Mesothelial cell of epicardium (in vitro differentiated cells): ENCODE results near the gene DNAJC15. TPM values are rescaled to one million over a fixed set of nuclear protein-coding genes. Genes with fewer than 3 reads are reported as not detected.

ENCODE experiments used
- DNase-seq, 2 experiments: peaks; one replicate each; pipeline ENCODE4 v3.0.0; 2021; ENCODE audit warnings: low spot score in 2 of 2; ENCODE audit not compliant: unreplicated experiment in 2 of 2
- H3K27ac Mint-ChIP-seq: 2 replicates; pipeline ENCODE4 v1.8.0; 2021; ENCODE audit warnings: mixed read lengths
- H3K27me3 Mint-ChIP-seq: 2 replicates; pipeline ENCODE4 v1.8.0; 2021; ENCODE audit warnings: low read depth, mixed read lengths
- H3K36me3 Mint-ChIP-seq: 2 replicates; pipeline ENCODE4 v1.8.0; 2021; ENCODE audit warnings: mixed read lengths
- H3K4me1 Mint-ChIP-seq: 2 replicates; pipeline ENCODE4 v1.8.0; 2021; ENCODE audit warnings: mixed read lengths
- H3K4me3 Mint-ChIP-seq: 2 replicates; pipeline ENCODE4 v1.8.0; 2021; ENCODE audit warnings: mild to moderate bottlenecking, moderate library complexity, mixed read lengths
- H3K9me3 Mint-ChIP-seq: 2 replicates; pipeline ENCODE4 v1.8.0; 2021; ENCODE audit warnings: mixed read lengths
- CTCF ChIP-seq: fragments of 200-600 bp; sonication (generic); IDR thresholded peaks from one replicate; pipeline ENCODE4 v1.5.0; 2021; ENCODE audit warnings: antibody characterized with exemption; ENCODE audit not compliant: unreplicated experiment
- total RNA-seq: library from RNA; stranded (reverse); gene quantifications from 3 replicates; pipeline ENCODE4 v1.2.1, GENCODE V29; 2021

Gene DNAJC15
- total RNA-seq, 1 donor from 2014 or later = 31.6 TPM

GRCh38 chr13:43095771-43096719, 72.7 kb downstream of the DNAJC15 start:
- no peak overlapping the region for H3K4me3 Mint-ChIP-seq
- no peaks in the 10 kb centered on the region for H3K27me3 Mint-ChIP-seq
- no peak for TF ChIP-seq CTCF
- H3K27ac Mint-ChIP-seq = peak overlapping the region; percentile 18
- DNase-seq = no peak
- peaks cover 14% of the 10 kb centered on the region for H3K4me1 Mint-ChIP-seq
- H3K36me3 Mint-ChIP-seq = peaks cover 49% of the 10 kb centered on the region
- peaks cover 25% of the 10 kb centered on the region for H3K9me3 Mint-ChIP-seq

- peaks cover 8% of the 10 kb centered on the region for H3K4me1 Mint-ChIP-seq
- no peaks in the 10 kb centered on the region for H3K27me3 Mint-ChIP-seq
Observed at GRCh38 chr13:43100667-43101066, 77.3 kb downstream of the DNAJC15 start.

GRCh38 chr13:43102304-43102703, 78.9 kb downstream of the DNAJC15 start:
- H3K36me3 Mint-ChIP-seq = peaks cover 50% of the 10 kb centered on the region
- H3K27ac Mint-ChIP-seq = no peak overlapping the region
- H3K4me1 Mint-ChIP-seq = peaks cover 16% of the 10 kb centered on the region
- no peaks in the 10 kb centered on the region for H3K27me3 Mint-ChIP-seq
- no peak overlapping the region for H3K4me3 Mint-ChIP-seq
- no peak for TF ChIP-seq CTCF
- DNase-seq = no peak
- peaks cover 27% of the 10 kb centered on the region for H3K9me3 Mint-ChIP-seq

More at GRCh38 chr13:43100667-43101066, 77.3 kb downstream of the DNAJC15 start:
- Mint-ChIP-seq H3K9me3 (peaks cover 31% of the 10 kb centered on the region), H3K4me3 (no peak overlapping the region), H3K36me3 (peaks cover 59% of the 10 kb centered on the region), H3K27ac (no peak overlapping the region)
- TF ChIP-seq CTCF = no peak
- no peak for DNase-seq

- H3K4me1 Mint-ChIP-seq = peaks cover 49% of the 10 kb centered on the region
- no peak overlapping the region for H3K4me3 Mint-ChIP-seq
- DNase-seq = no peak
- H3K27me3 Mint-ChIP-seq = no peaks in the 10 kb centered on the region
- TF ChIP-seq CTCF = no peak
- H3K27ac Mint-ChIP-seq = peak overlapping the region; percentile 18
- peaks cover 16% of the 10 kb centered on the region for H3K36me3 Mint-ChIP-seq
- H3K9me3 Mint-ChIP-seq = no peaks in the 10 kb centered on the region
Observed at GRCh38 chr13:43107780-43108179, 84.4 kb downstream of the DNAJC15 start.

- H3K36me3 Mint-ChIP-seq = peaks cover 10% of the 10 kb centered on the region
- peak overlapping the region; percentile 24 for H3K27ac Mint-ChIP-seq
- no peaks in the 10 kb centered on the region for H3K27me3 Mint-ChIP-seq
Observed at GRCh38 chr13:43110036-43110435, 86.7 kb downstream of the DNAJC15 start.

More at GRCh38 chr13:43110036-43110435, 86.7 kb downstream of the DNAJC15 start:
- Mint-ChIP-seq H3K9me3 (no peaks in the 10 kb centered on the region), H3K4me3 (no peak overlapping the region), H3K4me1 (peaks cover 52% of the 10 kb centered on the region)
- DNase-seq = no peak
- TF ChIP-seq CTCF = no peak
